HEK293T (cell line): ENCODE results near the gene ZNF26.

Source experiments
- CTCF ChIA-PET: fragments of 350-600 bp; formaldehyde crosslinking; extraction: SDS; loops from one replicate; lab custom pipeline; 2021; ENCODE audit warnings: antibody characterized with exemption, inconsistent platforms; lab: Yijun Ruan, JAX
- POLR2A ChIA-PET: fragments of 350-600 bp; formaldehyde crosslinking; extraction: SDS; loops from one replicate; lab custom pipeline; 2020; ENCODE audit warnings: antibody characterized with exemption, inconsistent platforms; lab: Yijun Ruan, JAX
- DNase-seq: peaks from one replicate; pipeline ENCODE4 v3.0.0; 2012; ENCODE audit warnings: mixed read lengths; ENCODE audit errors: extremely low spot score
- ARNT ChIP-seq: fragments of 450-650 bp; IDR thresholded peaks from 2 replicates; pipeline ENCODE4 v1.6.1; 2017; ENCODE audit warnings: mild to moderate bottlenecking
- BHLHE40 ChIP-seq: fragments of 450-650 bp; IDR thresholded peaks from 2 replicates; pipeline ENCODE4 v1.6.1; 2016; ENCODE audit warnings: mild to moderate bottlenecking, moderate library complexity, borderline replicate concordance
- CTBP1 ChIP-seq: fragments of 450-650 bp; IDR thresholded peaks from 2 replicates; pipeline ENCODE4 v1.6.1; 2016; ENCODE audit warnings: borderline replicate concordance
- ELF4 ChIP-seq: fragments of 450-650 bp; IDR thresholded peaks from 2 replicates; pipeline ENCODE4 v1.6.1; 2017; ENCODE audit warnings: antibody characterized with exemption
- FOXA1 ChIP-seq: fragments of 450-650 bp; IDR thresholded peaks from 2 replicates; pipeline ENCODE4 v1.6.1; 2016; ENCODE audit warnings: mild to moderate bottlenecking
- FOXK2 ChIP-seq: fragments of 450-650 bp; IDR thresholded peaks from 2 replicates; pipeline ENCODE4 v1.6.1; 2016; ENCODE audit warnings: mild to moderate bottlenecking
- FOXM1 ChIP-seq: fragments of 450-650 bp; IDR thresholded peaks from 2 replicates; pipeline ENCODE4 v1.6.1; 2017; ENCODE audit warnings: mild to moderate bottlenecking, borderline replicate concordance
- HDGF ChIP-seq: fragments of 450-650 bp; IDR thresholded peaks from 2 replicates; pipeline ENCODE4 v1.6.1; 2017; ENCODE audit warnings: antibody characterized with exemption, borderline replicate concordance
- L3MBTL2 ChIP-seq: fragments of 450-650 bp; conservative IDR thresholded peaks from 2 replicates; pipeline ENCODE4 v1.6.1; 2016; ENCODE audit warnings: mild to moderate bottlenecking
- LEF1 ChIP-seq: fragments of 450-650 bp; IDR thresholded peaks from 2 replicates; pipeline ENCODE4 v1.6.1; 2017; ENCODE audit warnings: mild to moderate bottlenecking, borderline replicate concordance
- NFRKB ChIP-seq: fragments of 450-650 bp; IDR thresholded peaks from 2 replicates; pipeline ENCODE4 v1.6.1; 2016; ENCODE audit warnings: mild to moderate bottlenecking, moderate library complexity
- PKNOX1 ChIP-seq: fragments of 450-650 bp; IDR thresholded peaks from 2 replicates; pipeline ENCODE4 v1.6.1; 2016
- SP1 ChIP-seq: fragments of 450-650 bp; IDR thresholded peaks from 2 replicates; pipeline ENCODE4 v1.6.1; 2017
- SUZ12 ChIP-seq: fragments of 450-650 bp; IDR thresholded peaks from 2 replicates; pipeline ENCODE4 v1.6.1; 2016; ENCODE audit warnings: mild to moderate bottlenecking
- TARDBP ChIP-seq: fragments of 450-650 bp; IDR thresholded peaks from 2 replicates; pipeline ENCODE4 v1.6.1; 2016
- ZNF384 ChIP-seq: fragments of 450-650 bp; IDR thresholded peaks from 2 replicates; pipeline ENCODE4 v1.6.1; 2016

ZNF26 gene

GRCh38 chr12:132942611-132943010 is 43.6 kb upstream of the ZNF26 start:
- ChIA-PET POLR2A (no interaction called here), CTCF (no interaction called here)
- DNase-seq, result no peak
- no peak for TF ChIP-seq ELF4
- TF ChIP-seq LEF1, result no peak
- no peak for TF ChIP-seq FOXK2
- TF ChIP-seq CTBP1, result no peak
- TF ChIP-seq PKNOX1, result no peak
- TF ChIP-seq ZNF384, result no peak
- no peak for TF ChIP-seq L3MBTL2

- ChIA-PET POLR2A (no interaction called here), CTCF (no interaction called here)
Measured at GRCh38 chr12:132945806-132946205, 40.4 kb upstream of the ZNF26 start.

GRCh38 chr12:132946246-132946820 is 39.8 kb upstream of the ZNF26 start:
- TF ChIP-seq FOXA1 (no peak), ELF4 (no peak), FOXM1 (no peak), SP1 (no peak), HDGF (no peak), TARDBP (no peak), FOXK2 (no peak), CTBP1 (no peak), NFRKB (no peak), ZNF384 (no peak), ARNT (no peak), BHLHE40 (no peak), L3MBTL2 (no peak), PKNOX1 (no peak), LEF1 (no peak)
- POLR2A ChIA-PET, result no interaction called here
- no peak for DNase-seq
- CTCF ChIA-PET, result no interaction called here

More at GRCh38 chr12:132945806-132946205, 40.4 kb upstream of the ZNF26 start:
- DNase-seq, result no peak
- TF ChIP-seq SUZ12 (no peak), HDGF (no peak), L3MBTL2 (no peak)

GRCh38 chr12:132948146-132949066 is 37.8 kb upstream of the ZNF26 start:
- ChIA-PET CTCF (no interaction called here), POLR2A (no interaction called here)
- DNase-seq, result no peak
- TF ChIP-seq ELF4 (no peak), FOXK2 (no peak), FOXM1 (no peak), BHLHE40 (no peak), SUZ12 (no peak), HDGF (no peak), LEF1 (no peak), NFRKB (no peak), SP1 (no peak), FOXA1 (no peak), PKNOX1 (no peak)

- TF ChIP-seq SP1, result no peak
- TF ChIP-seq L3MBTL2, result no peak
- TF ChIP-seq TARDBP, result no peak
- no peak for TF ChIP-seq SUZ12
- TF ChIP-seq ARNT, result no peak
- no peak for TF ChIP-seq FOXM1
- no peak for TF ChIP-seq FOXK2
- TF ChIP-seq LEF1, result no peak
- DNase-seq, result no peak
- ChIA-PET CTCF (no interaction called here), POLR2A (no interaction called here)
Measured at GRCh38 chr12:132949936-132950837, 36.0 kb upstream of the ZNF26 start.
